ENCODE data around the gene CTTN. TPM values are rescaled to one million over a fixed set of nuclear protein-coding genes. Genes with fewer than 3 reads are reported as not detected.

The CTTN gene
- total and polyA plus RNA-seq, 9 of the 15 experiments (the other 6 are each of a cell fraction or from before 2014, with no cell fraction given), result 9.9 to 158 (median 99.7) TPM

- FAIRE-seq (no peak), DNase-seq (ENCODE audit: extremely low read depth in 1 of 4, low spot score in 3 of 4) (no peak), ATAC-seq (no peak)
- Histone ChIP-seq H3K4me1 (replicated peaks in 1 of 2; ENCODE audit: control insufficient read depth in 2 of 2, insufficient read depth in 2 of 2, low read length in 2 of 2) (no peaks in the 10 kb centered on the region), H3K27ac (ENCODE audit: extremely low read depth, low read depth, low read length) (no peak overlapping the region), H4K20me1 (replicated peaks; ENCODE audit: control insufficient read depth, insufficient read depth, low read length) (no peaks in the 10 kb centered on the region), H2AFZ (ENCODE audit: low read depth, low read length) (no peak overlapping the region), H3K27me3 (ENCODE audit: control insufficient read depth in 2 of 2, insufficient read depth in 2 of 2, low read length in 2 of 2) (no peaks in the 10 kb centered on the region), H3K9ac (ENCODE audit: insufficient read depth in 1 of 2, low read depth in 2 of 2, low read length in 2 of 2) (no peak overlapping the region), H3K79me2 (ENCODE audit: control insufficient read depth, insufficient read depth, low read length) (peaks cover 4% of the 10 kb centered on the region; the same call in 1 of the 3 replicates), H3K36me3 (ENCODE audit: control insufficient read depth, insufficient read depth, low read length) (peaks cover 47% of the 10 kb centered on the region), H3K9me3 (replicated peaks; ENCODE audit: control insufficient read depth, insufficient read depth, low read depth, low read length) (peaks cover 2% of the 10 kb centered on the region; the same call in 1 of the 2 replicates), H3K4me3 (no peak overlapping the region), H3K4me2 (ENCODE audit: insufficient read depth, low read length) (no peak overlapping the region), H3K9me1 (ENCODE audit: control insufficient read depth, insufficient read depth, low read length) (no peaks in the 10 kb centered on the region)
- ChIA-PET POLR2A (interaction anchor here (0.8 kb wide), 1 partner anchor 15 kb away, joined by 3 read pairs; no protein-coding TSS in a partner anchor), CTCF (ENCODE audit: low intra/inter-chr PET ratio) (no interaction called here)
- intact Hi-C loops (cut with micrococcal nuclease) (no loop called here), in situ Hi-C loops (cut with MboI) (no loop called here)
- no peak for TF ChIP-seq NELFE (IDR thresholded peaks at IDR 0.05; ENCODE audit: insufficient read depth, insufficient read length)
- no peak for TF ChIP-seq CREB3L1 (IDR thresholded peaks at IDR 0.05; ENCODE audit: borderline replicate concordance, low read depth)
- no peak for TF ChIP-seq TFAP4 (CRISPR knock-in tag; IDR thresholded peaks at IDR 0.05; ENCODE audit: borderline replicate concordance)
- TF ChIP-seq GABPA (tag; conservative IDR thresholded peaks at IDR 0.05; ENCODE audit: low read depth), result no peak
- no peak for TF ChIP-seq ATF7 (IDR thresholded peaks at IDR 0.05)
- TF ChIP-seq ZBTB5 (IDR thresholded peaks at IDR 0.05), result no peak
- TF ChIP-seq ZNF12 (CRISPR knock-in tag; IDR thresholded peaks at IDR 0.05), result no peak
- no TSS peak for BruUV-seq (replicated peaks)
- WGBS (ENCODE audit: insufficient coverage, low coverage, missing lambda C conversion rate), result 94% methylated on average over 8 of the region's 8 CpGs
Observed at GRCh38 chr11:70367071-70367470, 31.3 kb upstream of the CTTN start.

Data from K562 (cell line).